AG09319 (cell line): ENCODE measurements around the gene PCDH15.

Experiments
- DNase-seq: peaks from one replicate; pipeline ENCODE4 v3.0.0-alpha.2; 2010; ENCODE audit warnings: low read depth; ENCODE audit errors: extremely low read depth
- CTCF ChIP-seq: IDR thresholded peaks from 2 replicates; pipeline ENCODE4 v1.5.1; 2011; ENCODE audit warnings: low read depth, mild to moderate bottlenecking, inconsistent platforms, low read length, moderate library complexity

Gene PCDH15

GRCh38 chr10:54758791-54759190 lies 42.2 kb downstream of the PCDH15 start:
- no peak for TF ChIP-seq CTCF
- DNase-seq = no peak

GRCh38 chr10:54749623-54750022 lies 51.4 kb downstream of the PCDH15 start:
- TF ChIP-seq CTCF = no peak

GRCh38 chr10:54745436-54745835 lies 55.6 kb downstream of the PCDH15 start:
- no peak for DNase-seq
- TF ChIP-seq CTCF = no peak

More at GRCh38 chr10:54749623-54750022, 51.4 kb downstream of the PCDH15 start:
- DNase-seq = no peak

GRCh38 chr10:54742416-54742815 lies 58.6 kb downstream of the PCDH15 start:
- TF ChIP-seq CTCF = no peak
- DNase-seq = no peak

GRCh38 chr10:54728511-54728910 lies 72.5 kb downstream of the PCDH15 start:
- DNase-seq = no peak
- no peak for TF ChIP-seq CTCF

- TF ChIP-seq CTCF = no peak
- DNase-seq = no peak
Observed at GRCh38 chr10:54722075-54722474, 79.0 kb downstream of the PCDH15 start.

GRCh38 chr10:54710918-54711317 lies 90.1 kb downstream of the PCDH15 start:
- no peak for TF ChIP-seq CTCF
- DNase-seq = no peak
